Osteocyte (in vitro differentiated cells): ENCODE data around the gene SNAPIN. TPM values are rescaled to one million over a fixed set of nuclear protein-coding genes. Genes with fewer than 3 reads are reported as not detected.
A peak's percentile ranks its signal among the peaks of the same experiment; 100 is the strongest.

Experiments used
- DNase-seq: peaks from one replicate; pipeline ENCODE4 v3.0.0; 2021; ENCODE audit warnings: mixed read lengths; ENCODE audit not compliant: unreplicated experiment; ENCODE audit errors: extremely low spot score
- H3K27ac Mint-ChIP-seq: one replicate; pipeline ENCODE4 v1.8.0; 2021; ENCODE audit warnings: mild to moderate bottlenecking, mixed read lengths; ENCODE audit not compliant: unreplicated experiment
- H3K27me3 Mint-ChIP-seq: one replicate; pipeline ENCODE4 v1.8.0; 2021; ENCODE audit warnings: mixed read lengths; ENCODE audit not compliant: unreplicated experiment
- H3K36me3 Mint-ChIP-seq: one replicate; pipeline ENCODE4 v1.8.0; 2021; ENCODE audit warnings: mixed read lengths; ENCODE audit not compliant: unreplicated experiment
- H3K4me1 Mint-ChIP-seq: one replicate; pipeline ENCODE4 v1.8.0; 2021; ENCODE audit warnings: mixed read lengths; ENCODE audit not compliant: unreplicated experiment
- H3K4me3 Mint-ChIP-seq: one replicate; pipeline ENCODE4 v1.8.0; 2021; ENCODE audit warnings: mild to moderate bottlenecking, moderate library complexity, mixed read lengths; ENCODE audit not compliant: unreplicated experiment
- H3K9me3 Mint-ChIP-seq: one replicate; pipeline ENCODE4 v1.8.0; 2021; ENCODE audit warnings: mixed read lengths; ENCODE audit not compliant: unreplicated experiment
- total RNA-seq: library from RNA; stranded (reverse); gene quantifications from 2 replicates; pipeline ENCODE4 v1.2.1, GENCODE V29; 2021
- TF ChIP-seq, protein P1 (sequence below): fragments of 200-600 bp; sonication (generic); IDR thresholded peaks from 2 replicates; pipeline ENCODE4 v1.5.0; 2021; ENCODE audit warnings: antibody characterized with exemption, mild to moderate bottlenecking, moderate library complexity

SNAPIN gene
- total RNA-seq, 1 donor from 2014 or later: 46.3 TPM

DNA sequence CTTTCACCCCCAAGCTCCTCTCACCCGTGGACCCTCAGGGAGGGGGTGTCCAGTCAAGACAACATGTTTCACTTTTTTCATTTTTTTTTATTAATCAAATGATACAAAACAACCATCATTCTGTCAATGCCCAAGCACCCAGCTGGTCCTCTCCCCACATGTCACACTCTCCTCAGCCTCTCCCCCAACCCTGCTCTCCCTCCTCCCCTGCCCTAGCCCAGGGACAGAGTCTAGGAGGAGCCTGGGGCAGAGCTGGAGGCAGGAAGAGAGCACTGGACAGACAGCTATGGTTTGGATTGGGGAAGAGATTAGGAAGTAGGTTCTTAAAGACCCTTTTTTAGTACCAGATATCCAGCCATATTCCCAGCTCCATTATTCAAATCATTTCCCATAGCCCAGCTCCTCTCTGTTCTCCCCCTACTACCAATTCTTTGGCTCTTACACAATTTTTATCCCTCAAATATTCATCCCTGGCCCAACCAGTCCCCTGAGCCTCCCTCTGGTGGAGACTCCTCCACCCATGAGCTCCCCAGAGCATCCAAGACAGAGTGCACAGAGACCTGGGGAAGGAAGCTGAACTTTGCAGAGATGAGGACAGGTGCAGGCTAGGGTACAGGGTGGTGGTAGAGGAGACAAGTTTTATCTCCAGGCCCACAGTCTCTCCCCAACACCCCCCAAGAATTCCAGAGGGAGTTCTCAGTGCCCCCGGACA, 44.2 kb upstream of the SNAPIN start:
- TF ChIP-seq, protein P1, sequence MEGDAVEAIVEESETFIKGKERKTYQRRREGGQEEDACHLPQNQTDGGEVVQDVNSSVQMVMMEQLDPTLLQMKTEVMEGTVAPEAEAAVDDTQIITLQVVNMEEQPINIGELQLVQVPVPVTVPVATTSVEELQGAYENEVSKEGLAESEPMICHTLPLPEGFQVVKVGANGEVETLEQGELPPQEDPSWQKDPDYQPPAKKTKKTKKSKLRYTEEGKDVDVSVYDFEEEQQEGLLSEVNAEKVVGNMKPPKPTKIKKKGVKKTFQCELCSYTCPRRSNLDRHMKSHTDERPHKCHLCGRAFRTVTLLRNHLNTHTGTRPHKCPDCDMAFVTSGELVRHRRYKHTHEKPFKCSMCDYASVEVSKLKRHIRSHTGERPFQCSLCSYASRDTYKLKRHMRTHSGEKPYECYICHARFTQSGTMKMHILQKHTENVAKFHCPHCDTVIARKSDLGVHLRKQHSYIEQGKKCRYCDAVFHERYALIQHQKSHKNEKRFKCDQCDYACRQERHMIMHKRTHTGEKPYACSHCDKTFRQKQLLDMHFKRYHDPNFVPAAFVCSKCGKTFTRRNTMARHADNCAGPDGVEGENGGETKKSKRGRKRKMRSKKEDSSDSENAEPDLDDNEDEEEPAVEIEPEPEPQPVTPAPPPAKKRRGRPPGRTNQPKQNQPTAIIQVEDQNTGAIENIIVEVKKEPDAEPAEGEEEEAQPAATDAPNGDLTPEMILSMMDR: no peak
- Mint-ChIP-seq H3K27ac (peak overlapping the region; percentile 38), H3K4me1 (peaks cover 57% of the 10 kb centered on the region), H3K27me3 (no peaks in the 10 kb centered on the region), H3K9me3 (no peaks in the 10 kb centered on the region), H3K36me3 (peaks cover 2% of the 10 kb centered on the region), H3K4me3 (no peak overlapping the region)
- no peak for DNase-seq

DNA sequence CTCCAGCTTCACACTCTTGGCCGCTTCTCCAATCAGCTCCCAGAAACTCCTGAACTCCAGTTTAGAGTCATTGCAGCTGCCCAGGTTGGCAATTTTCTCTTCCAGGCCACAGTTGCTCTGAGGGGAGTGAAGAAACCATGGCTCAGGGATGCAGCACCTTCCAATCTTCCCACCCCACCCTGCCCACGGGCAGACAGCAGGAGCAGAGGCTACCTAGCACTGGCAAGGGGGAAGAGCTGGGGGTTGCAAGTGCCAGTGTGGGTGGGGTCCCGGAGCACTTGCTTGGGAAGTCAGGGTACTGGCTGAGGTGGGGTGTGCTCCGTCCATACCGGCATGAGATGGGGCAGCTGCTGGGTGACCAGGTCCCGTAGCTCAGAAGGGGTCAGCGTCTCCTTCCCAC, 43.6 kb upstream of the SNAPIN start:
- TF ChIP-seq, protein P1: no peak
- DNase-seq: no peak
- H3K27ac Mint-ChIP-seq: no peak overlapping the region
- H3K9me3 Mint-ChIP-seq: no peaks in the 10 kb centered on the region
- H3K4me1 Mint-ChIP-seq: peaks cover 51% of the 10 kb centered on the region
- peaks cover 6% of the 10 kb centered on the region for H3K36me3 Mint-ChIP-seq
- H3K4me3 Mint-ChIP-seq: no peak overlapping the region
- no peaks in the 10 kb centered on the region for H3K27me3 Mint-ChIP-seq

DNA sequence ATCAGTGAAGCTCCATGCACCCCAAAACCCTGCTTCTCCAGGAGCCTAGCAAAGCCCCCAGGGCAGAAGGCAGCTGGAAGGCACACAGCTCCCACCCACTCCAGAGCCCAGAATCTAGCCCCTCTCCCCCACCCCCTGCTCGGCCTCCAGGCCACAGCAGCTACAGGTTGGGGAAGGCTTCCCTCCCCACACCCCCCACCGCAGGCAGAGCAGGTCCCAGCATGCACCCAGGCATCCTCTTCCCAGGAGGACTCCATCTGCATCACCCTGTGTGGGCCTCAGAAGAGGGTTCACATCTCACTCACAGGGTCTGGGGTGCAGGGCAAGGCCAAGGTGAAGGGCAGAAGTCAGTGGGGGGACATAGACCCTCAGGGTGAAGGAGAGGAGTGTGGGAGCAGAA, 43.1 kb upstream of the SNAPIN start:
- Mint-ChIP-seq H3K27me3 (no peaks in the 10 kb centered on the region), H3K9me3 (no peaks in the 10 kb centered on the region), H3K4me1 (peaks cover 46% of the 10 kb centered on the region), H3K27ac (no peak overlapping the region), H3K4me3 (no peak overlapping the region), H3K36me3 (peaks cover 9% of the 10 kb centered on the region)
- TF ChIP-seq, protein P1: no peak
- DNase-seq: no peak

DNA sequence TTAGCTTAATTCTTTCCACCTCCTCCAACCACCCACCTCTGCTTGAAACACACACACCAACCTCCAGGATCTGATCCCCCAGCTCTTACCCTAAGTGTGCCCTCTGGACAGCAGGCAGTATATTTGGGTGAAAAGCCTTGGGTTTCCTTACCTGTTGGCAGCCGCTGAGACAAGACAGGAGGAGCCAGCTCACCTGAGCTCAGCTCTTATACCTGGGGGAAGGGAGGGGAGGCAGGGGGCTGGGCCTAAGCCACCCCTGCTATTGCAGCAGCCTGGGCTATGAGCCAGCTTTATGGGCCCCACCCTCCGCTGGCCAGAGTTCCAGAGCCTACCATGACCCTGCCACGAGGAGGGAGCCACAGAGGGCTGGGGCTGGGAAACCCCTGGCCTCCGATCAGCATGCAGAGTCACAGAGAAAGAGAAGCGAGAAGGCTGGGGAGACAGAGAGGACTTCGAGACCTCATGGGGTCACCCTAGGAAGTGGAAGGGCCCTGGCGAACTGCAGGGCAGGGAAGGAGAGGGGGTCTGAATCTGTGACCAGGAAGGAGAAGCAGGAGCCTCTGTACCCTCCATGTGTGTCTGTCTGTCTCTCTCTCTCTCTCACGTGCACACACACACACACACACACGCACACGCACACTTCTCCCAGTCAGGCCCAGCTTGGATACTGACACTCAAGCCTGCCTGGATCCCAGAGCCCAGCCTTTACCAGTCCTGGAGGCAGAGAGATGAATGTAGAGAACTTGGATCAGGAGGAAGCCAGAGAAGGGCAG, 42.2 kb upstream of the SNAPIN start, which contains the start of gene S100A14:
TSS of gene S100A14 (minus strand) at position 182 of the 773 bp plus-strand sequence. CDS start 467 bp downstream, outside the sequence.
- TF ChIP-seq, protein P1: no peak
- peaks cover 13% of the 10 kb centered on the region for H3K36me3 Mint-ChIP-seq
- no peaks in the 10 kb centered on the region for H3K9me3 Mint-ChIP-seq
- no peak for DNase-seq
- H3K4me3 Mint-ChIP-seq: no peak within 1 kb of the TSS
- H3K4me1 Mint-ChIP-seq: peaks cover 39% of the 10 kb centered on the region
- H3K27ac Mint-ChIP-seq: peak within 1 kb of the TSS; percentile 34
- H3K27me3 Mint-ChIP-seq: no peaks in the 10 kb centered on the region

DNA sequence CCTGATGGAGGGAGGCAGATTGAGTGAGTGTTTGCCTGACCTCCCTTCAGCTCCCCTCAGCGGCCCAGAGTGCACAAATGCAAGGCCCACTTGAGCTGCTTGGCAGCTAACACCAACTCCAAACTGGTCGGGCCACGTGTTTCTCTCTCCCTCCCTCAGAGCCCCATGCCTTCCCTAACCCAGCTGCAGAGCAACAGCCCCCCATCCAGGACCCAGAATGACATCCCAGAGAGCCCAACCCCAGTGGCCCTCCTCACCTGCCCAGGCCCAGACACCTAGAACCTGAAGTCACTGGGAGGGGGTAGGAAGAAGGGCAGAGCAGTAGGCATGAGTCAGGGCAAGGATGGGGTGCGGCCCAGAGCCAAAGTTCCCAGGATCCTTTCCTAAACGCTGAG, 41.6 kb upstream of the SNAPIN start:
- Mint-ChIP-seq H3K36me3 (peaks cover 16% of the 10 kb centered on the region), H3K27me3 (no peaks in the 10 kb centered on the region), H3K9me3 (no peaks in the 10 kb centered on the region), H3K4me1 (peaks cover 33% of the 10 kb centered on the region), H3K27ac (no peak overlapping the region), H3K4me3 (no peak overlapping the region)
- DNase-seq: no peak
- TF ChIP-seq, protein P1: no peak
